ENCODE data around the gene CEP57.
A peak's percentile ranks its signal among the peaks of the same experiment; 100 is the strongest.
"Not testable (repeated sequence)": the region's sequence is repeated elsewhere in the genome, so short reads cannot be mapped to it uniquely, and the experiment has no call there.

Gene CEP57

DNA sequence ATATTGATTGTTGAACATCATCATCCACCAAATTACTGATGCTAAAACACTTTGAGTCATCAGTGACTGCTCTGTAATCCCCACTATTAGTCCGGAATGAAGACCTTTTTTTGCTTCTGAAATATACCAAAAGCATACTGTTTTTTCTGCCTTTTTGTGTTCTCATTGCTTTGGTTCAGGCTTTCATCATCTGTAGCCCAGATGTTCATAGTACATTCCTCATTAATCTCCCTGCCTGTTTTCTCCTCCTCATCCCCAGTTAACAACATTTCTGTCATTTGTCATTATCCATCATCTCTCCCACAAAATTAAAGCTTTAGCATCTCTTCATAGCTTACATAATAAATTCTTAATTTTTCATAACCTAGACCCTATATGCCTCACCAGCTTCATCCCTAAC lies 9.2 kb downstream of the CEP57 start:
- DNase-seq (ENCODE audit: low spot score): no peak

DNA sequence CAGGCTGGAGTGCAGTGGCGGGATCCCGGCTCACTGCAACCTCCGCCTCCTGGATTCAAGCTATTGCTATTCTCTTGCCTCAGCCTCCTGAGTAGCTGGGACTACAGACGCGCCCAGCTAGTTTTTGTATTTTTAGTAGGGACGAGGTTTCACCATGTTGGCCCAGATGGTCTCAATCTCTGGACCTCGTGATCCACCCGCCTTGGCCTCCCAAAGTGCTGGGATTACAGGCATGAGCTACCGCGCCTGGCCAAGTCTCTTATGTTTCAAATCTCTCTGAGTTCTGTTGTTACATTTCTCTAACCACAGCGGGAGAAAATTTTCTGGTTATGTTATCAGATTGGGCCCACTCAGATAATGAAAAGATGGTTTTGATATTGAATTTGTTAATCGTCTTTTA lies 10.1 kb downstream of the CEP57 start:
- no peak for DNase-seq (ENCODE audit: low spot score)

- DNase-seq (ENCODE audit: low spot score): no peak
Measured at GRCh38 chr11:95802806-95803205, 12.5 kb downstream of the CEP57 start.

DNA sequence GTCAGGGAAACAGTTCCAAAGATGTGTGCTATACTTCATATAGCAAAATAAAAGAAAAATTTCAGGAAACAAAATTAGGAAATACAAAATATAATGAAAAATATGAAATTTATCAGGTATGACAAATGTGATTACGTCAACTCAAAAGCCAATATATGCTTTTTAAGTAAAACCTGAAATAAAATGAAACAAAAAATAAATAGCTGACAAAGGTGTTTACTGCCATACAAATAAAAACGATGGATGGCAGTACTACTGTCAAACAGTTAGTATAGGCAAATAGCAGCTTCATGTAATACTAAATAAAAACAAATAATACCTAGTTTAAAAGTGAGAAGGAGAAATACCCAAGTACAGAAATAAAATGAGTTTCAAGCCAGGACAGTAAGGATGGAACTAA lies 13.7 kb downstream of the CEP57 start:
- no peak for DNase-seq (ENCODE audit: low spot score)

- DNase-seq (ENCODE audit: low spot score): no peak
Measured at GRCh38 chr11:95805869-95806268, 15.6 kb downstream of the CEP57 start.

- not testable (repeated sequence) for DNase-seq (ENCODE audit: low spot score)
Measured at GRCh38 chr11:95806464-95806863, 16.2 kb downstream of the CEP57 start.

GRCh38 chr11:95811052-95811451 lies 20.8 kb downstream of the CEP57 start:
- DNase-seq (ENCODE audit: low spot score): not testable (repeated sequence)

GRCh38 chr11:95816037-95816436 lies 25.7 kb downstream of the CEP57 start:
- no peak for DNase-seq (ENCODE audit: low spot score)

- no peak for DNase-seq (ENCODE audit: low spot score)
Measured at GRCh38 chr11:95821640-95822039, 31.3 kb downstream of the CEP57 start.

- no peak for DNase-seq (ENCODE audit: low spot score)
Measured at GRCh38 chr11:95827696-95828095, 37.4 kb downstream of the CEP57 start.

GRCh38 chr11:95829580-95830259 lies 39.4 kb downstream of the CEP57 start:
- no peak for DNase-seq (ENCODE audit: low spot score)

DNA sequence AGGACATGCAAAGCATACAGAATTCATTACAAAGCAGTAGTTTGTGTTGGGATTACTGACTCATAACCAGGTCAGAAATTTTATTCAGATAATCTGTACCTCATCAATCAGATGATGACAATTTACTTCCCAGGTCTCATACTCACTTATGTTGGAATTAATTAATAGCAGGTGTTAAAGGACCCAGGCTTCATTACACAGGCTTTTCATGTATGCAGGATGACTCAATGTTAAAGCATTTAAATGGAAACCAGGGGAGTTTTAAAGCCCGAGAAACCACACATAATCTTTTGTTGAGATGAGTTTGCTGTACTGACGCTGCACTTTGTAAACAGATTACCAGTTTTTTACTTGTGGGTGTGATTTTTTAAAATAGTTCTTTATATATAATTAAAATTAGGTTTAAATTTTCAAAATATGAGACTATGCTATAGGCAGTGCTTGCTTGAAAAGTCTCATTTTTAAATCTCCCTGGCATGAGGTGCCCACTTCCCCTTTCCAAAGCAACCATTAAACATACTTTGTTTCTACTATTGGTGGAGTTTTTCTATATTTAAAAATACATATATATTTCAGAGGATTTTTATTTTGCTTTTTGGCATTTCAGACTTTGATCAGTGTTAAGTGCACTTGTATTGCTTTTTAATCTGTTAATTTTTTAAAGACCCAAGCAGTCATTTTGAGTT lies 41.0 kb downstream of the CEP57 start:
- DNase-seq (ENCODE audit: low spot score): no peak

DNA sequence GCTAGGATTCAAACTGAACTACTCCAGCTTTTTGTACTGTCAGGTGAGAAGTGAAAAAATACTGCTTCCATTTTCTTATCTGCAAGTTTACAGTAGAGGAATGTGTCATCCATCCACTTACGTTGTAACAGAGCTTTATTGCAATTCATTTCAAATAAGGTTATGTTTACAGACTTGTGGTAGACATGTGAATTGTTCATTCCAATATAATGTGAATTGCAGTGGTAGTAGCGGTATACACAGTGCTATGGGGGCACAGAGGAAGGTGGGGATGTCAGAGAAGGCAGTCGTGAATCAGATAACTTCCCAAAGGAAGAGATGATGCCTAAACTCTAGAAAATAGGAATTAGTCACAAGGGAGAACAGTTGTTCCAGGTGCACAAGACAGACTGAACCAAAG lies 42.5 kb downstream of the CEP57 start:
- DNase-seq (ENCODE audit: low spot score): no peak

DNA sequence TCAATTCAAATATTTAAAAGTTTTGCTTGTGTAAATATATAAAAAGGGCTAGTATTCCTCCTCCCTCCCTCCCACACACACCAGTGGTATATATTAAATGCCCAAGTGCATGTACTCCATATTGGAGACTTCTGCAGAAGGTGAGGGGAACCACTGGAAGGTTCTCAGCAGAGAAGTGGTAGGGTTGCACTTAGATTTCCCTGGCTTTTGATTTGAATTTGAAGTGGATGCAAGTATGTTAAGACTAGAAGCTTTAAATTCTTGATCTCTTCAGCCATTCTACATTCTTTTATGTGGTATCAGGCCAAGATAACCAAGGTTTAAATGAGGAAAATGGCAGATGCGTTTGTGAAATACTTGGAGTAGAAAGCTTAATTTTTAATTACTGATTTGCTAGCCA lies 43.1 kb downstream of the CEP57 start:
- no peak for DNase-seq (ENCODE audit: low spot score)

GRCh38 chr11:95835351-95835750 lies 45.1 kb downstream of the CEP57 start:
- no peak for DNase-seq (ENCODE audit: low spot score)

GRCh38 chr11:95835768-95836488 lies 45.6 kb downstream of the CEP57 start:
- DNase-seq (ENCODE audit: low spot score): peak; percentile 67

DNA sequence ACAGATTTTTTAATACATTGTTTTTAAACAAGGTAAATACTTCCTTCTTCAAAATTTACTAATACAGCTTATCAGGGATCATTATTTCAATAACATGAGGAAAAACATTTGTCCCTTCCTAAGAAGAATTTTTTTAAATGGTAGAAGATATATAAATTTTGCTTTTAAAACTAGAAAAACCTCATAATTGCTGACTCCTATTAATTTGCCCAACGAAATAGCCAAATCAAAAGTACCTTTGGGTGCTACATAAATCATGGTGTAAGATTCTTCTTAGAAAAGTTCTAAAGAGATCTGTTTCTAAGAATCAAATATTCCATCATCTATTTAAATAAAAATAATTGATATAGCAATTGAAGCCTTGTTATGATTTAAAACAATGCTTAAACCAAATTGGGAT lies 54.9 kb downstream of the CEP57 start:
- DNase-seq (ENCODE audit: low spot score): no peak

DNA sequence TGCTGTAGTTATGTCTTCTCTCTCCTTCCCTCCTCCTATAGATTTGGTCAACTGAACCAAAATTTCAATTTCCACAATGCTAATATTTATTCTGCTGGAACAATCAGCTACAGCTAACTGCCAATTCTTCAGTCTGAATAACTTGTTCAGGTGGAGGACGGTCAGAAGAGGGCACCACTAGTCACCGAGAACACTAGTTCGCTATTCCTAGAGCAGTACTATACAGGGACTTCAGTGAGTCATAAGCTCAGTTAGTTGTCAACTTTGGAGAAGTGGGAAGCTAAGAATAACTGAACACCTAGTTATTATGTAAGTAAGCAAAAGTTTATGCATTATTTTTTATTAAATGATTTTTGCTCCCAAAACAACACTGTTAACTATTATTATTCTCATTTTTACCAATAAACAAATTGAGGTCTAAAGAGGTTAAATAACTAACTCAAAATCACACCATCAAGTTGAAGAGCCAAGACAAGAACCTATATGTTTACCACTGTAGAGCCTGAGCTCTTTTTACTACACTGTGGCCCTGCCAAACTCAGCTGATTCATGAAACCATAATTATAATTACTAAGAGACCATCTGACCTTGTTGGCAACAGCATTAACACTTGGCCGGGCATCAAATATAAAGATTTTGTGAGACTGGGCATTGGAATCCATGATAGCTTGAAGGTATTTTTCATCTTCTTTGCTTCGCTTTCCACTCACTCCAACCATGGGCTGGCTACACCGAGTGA lies 59.0 kb downstream of the CEP57 start:
- no peak for DNase-seq (ENCODE audit: low spot score)

GRCh38 chr11:95850137-95850536 lies 59.8 kb downstream of the CEP57 start:
- no peak for DNase-seq (ENCODE audit: low spot score)

DNA sequence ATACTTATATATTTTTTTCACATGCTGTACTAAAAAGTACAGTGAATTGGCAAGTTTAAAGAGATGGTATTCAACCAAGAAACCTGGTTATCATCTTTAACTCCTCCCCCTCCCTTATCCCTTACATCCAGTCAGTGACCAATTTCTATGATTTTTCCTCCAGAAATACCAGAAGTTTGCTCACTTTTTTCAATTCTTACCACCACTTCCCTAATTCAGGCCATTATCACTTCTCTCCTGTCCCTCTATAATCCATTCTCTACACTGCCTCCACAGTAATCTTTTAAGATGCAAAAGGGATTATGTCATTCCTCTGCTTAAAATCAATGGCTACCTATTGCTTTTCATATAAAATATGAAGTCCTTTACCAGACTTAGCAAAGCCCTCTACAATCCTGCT lies 62.8 kb downstream of the CEP57 start:
- DNase-seq (ENCODE audit: low spot score): no peak

GRCh38 chr11:95853862-95854261 lies 63.6 kb downstream of the CEP57 start:
- DNase-seq (ENCODE audit: low spot score): no peak

DNA sequence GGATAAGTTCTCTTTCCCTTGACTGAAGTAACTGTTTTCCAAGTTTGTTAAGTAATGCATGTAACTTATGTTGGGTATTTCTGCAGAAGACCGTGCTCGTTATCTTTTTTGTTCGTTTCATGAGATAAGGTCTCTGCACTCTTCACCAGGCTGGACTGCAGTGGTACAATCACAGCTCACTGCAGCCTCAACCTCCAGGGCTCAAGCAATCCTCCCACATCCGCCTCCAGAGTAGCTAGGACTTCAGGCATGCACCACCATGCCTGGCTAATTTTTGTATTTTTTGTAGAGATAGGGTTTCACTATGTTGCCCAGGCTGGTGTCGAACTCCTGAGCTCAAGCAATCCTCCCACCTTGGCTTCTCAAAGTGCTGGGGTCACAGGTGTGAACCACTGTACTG lies 64.1 kb downstream of the CEP57 start:
- DNase-seq (ENCODE audit: low spot score): not testable (repeated sequence)

- DNase-seq (ENCODE audit: low spot score): not testable (repeated sequence)
Measured at GRCh38 chr11:95860024-95860423, 69.7 kb downstream of the CEP57 start.
